Retinal pigment epithelial cell (primary cell): ENCODE data around the gene DAAM1.

ENCODE experiments used
- DNase-seq: peaks from one replicate; pipeline ENCODE4 v3.0.0-alpha.2; 2010; ENCODE audit warnings: low read depth
- H3K4me3 ChIP-seq: 2 replicates; pipeline ENCODE4 v1.5.1; 2011; ENCODE audit warnings: mild to moderate bottlenecking, low read length, control low read depth, moderate library complexity
- TF ChIP-seq, protein P1 (sequence below): conservative IDR thresholded peaks from 2 replicates; pipeline ENCODE4 v1.5.1; 2011; ENCODE audit warnings: low read depth, low read length, control low read depth, inconsistent platforms

The DAAM1 gene

DNA sequence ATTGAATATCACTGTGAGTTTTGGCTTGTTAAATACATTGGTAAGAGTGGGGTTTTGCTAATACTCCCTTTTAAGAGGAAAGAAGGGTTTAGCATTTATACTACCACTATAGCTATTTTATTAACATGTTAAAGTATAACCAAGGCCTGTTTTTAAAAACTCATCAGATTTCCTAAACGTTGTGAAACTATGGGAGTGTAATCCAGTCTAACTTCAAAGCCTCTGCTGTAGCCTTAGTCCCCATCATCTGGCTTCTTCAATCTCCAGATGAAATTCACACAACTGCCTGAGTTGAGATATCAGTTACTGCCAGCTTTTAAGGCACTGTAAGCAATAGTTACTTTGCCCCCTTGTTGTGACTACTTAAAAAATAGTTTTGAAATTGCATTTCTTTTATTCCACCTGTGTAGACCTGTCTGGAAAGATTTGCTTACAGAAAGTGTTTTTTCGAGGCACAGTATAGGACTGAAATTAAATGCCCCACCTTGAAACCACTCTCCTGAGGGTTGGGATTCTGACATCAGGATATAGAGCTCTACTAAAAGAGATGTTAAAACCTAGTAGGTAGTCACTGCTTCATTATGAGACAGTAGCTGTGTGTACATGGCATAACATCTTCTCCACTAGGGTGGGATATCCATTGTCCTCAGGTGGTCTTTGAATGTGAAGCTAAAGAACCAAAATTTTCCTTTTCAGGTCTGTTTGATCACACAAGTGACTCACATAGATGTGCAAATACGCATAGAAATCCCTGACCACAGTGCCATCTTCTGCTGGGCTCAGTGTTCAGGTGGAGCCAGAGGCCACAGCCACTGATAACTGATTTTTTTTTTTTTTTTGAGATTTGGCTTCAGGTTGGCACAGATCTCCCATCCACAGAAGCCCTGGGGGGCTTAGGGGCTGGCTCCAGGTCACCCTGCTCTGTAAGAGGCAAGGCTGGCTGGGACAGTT is 125.5 kb downstream of the DAAM1 start:
- TF ChIP-seq, protein P1, sequence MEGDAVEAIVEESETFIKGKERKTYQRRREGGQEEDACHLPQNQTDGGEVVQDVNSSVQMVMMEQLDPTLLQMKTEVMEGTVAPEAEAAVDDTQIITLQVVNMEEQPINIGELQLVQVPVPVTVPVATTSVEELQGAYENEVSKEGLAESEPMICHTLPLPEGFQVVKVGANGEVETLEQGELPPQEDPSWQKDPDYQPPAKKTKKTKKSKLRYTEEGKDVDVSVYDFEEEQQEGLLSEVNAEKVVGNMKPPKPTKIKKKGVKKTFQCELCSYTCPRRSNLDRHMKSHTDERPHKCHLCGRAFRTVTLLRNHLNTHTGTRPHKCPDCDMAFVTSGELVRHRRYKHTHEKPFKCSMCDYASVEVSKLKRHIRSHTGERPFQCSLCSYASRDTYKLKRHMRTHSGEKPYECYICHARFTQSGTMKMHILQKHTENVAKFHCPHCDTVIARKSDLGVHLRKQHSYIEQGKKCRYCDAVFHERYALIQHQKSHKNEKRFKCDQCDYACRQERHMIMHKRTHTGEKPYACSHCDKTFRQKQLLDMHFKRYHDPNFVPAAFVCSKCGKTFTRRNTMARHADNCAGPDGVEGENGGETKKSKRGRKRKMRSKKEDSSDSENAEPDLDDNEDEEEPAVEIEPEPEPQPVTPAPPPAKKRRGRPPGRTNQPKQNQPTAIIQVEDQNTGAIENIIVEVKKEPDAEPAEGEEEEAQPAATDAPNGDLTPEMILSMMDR: no peak
- no peak for DNase-seq
- no peak overlapping the region for H3K4me3 ChIP-seq

DNA sequence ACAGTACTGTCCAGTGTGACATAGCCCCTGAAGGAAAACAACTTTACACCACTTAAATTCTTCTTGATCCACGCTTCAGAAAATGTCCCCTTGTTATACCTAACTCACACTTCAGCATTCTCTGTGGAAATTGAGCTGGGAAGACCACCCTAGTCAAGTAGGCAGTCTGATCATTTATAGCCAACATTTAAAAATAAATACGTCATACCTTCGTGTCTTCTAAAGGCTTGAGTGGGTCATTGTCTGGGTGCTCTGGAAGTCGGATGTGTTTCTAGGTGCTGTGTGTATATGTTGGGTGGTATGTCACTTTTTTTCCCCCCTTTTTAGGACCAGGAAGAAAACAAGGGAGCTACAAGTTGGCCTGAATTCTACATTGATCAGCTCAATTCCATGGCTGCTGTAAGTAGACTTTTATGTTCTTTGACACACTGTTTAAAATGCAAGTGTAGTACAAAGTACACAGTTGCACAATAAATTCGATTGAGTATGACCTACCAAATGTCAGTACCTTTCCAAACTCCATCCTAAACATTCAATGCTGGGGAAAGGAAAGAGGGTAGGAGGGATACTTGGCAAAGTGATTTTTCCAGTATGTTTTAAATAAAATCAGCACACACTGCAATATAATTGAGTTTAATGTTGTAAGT is 126.6 kb downstream of the DAAM1 start:
- TF ChIP-seq, protein P1: no peak
- DNase-seq: no peak
- no peak overlapping the region for H3K4me3 ChIP-seq

DNA sequence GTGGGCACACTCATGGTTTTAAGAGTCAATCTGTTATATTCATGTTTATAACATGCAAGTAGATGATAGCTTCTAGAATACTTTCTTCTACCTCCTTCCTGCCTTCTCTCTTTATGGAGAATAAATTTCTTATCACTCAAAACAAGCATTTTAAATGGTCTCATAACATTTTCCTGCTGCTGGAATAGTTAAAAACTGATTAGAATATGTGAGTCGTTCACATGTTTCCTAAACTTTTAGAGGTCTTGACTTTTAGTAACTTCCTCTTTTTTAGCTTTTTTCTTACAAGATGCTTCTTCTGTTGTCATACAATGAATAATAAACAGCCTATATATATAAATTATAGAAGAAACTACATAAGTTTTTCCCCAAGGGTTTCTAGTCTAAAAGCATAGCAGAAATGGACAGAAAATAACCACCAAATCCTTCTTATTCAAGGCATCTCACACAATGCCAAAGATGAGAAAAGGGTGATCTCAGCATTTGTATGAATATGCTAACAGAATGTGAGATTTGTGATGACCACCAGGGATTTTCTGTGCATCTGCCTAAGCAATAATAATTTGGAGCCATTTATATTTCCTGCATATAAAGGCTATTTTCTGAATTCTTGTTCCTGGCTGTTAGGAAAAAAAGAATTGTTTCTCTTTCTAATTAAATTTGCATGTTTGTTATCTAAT is 127.8 kb downstream of the DAAM1 start:
- DNase-seq: no peak

DNA sequence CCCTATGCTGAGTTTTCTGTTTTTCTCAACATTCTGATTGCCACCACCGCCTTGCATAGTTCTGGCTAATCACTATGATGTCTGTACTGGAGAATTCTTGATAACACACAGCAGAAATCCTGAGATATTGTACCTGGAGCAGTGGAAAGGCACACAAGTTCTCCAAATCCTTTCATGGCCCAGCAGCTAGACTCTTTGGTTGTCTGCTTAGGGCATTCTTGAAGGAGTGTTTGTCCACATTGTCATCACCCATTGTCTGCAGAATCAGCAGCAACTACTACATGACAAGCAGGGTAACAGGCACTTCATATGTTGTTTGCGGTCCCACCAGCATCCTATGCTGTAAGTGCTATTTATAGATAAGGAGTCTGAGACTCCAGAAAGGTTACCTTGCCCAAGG is 128.9 kb downstream of the DAAM1 start:
- no peak for DNase-seq
- H3K4me3 ChIP-seq: no peak overlapping the region
- TF ChIP-seq, protein P1: no peak

More for the DNA sequence above, 127.8 kb downstream of the DAAM1 start:
- no peak overlapping the region for H3K4me3 ChIP-seq
- TF ChIP-seq, protein P1: no peak

DNA sequence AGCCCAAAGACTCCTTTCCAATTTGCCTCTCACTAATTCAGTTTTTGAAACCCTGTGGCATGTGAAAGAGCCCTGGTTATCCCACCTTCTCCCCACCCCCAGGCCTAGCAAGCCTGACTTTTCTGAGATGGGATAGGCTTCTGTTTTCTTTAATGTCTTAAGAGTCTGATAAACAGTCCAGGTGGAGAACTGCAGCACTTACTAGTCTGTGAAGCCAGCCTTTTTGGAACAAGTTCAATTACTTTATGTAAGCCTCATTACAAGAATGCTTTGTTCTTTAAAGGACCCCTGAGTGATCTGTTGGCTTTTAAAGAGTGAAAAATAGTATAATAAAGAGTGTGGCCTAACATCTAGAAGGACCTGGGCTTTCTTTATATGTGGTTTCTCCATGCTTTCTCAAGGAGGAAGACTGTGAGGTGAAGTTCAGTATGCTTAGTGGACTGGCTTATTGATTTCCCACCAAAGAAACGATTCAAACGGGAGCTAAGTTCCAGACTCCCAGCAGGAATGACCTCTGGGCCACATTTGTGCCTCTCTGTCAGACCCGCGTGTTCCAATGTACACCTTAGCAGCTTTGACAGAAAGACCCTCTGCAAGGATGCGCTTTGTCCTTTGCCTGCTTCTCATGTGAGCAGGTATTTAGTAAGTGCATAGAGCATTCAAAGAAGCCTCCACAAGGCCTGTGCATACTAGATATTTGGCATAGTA is 129.5 kb downstream of the DAAM1 start:
- no peak for DNase-seq
- no peak overlapping the region for H3K4me3 ChIP-seq
- TF ChIP-seq, protein P1: no peak

DNA sequence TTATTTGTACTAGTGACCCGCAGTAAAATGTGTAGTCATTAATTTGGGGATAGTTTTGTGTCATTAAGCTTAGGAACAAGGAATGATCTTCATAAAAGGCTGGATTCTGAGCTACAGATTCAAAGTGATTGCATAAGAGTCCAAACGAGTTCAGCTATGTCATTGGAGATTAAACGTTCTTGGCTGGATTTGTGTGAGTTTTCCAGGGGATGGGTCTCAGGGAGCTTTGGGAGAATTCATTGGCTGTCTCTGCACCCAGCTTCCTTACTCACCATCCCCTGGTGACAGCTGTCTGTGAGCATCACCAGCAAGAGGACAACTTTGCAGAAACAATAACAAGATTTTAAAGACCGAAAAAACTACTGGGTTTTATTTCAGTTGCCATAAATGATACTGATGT is 130.4 kb downstream of the DAAM1 start:
- no peak overlapping the region for H3K4me3 ChIP-seq
- TF ChIP-seq, protein P1: no peak
- DNase-seq: no peak
